GM18870 (cell line): Measurements from ENCODE around the gene MOK.

ENCODE experiments used
- ATAC-seq: cut with Tn5 transposase; IDR thresholded peaks from one replicate; pipeline ENCODE4 v1.9.1; 2021; ENCODE audit warnings: moderate library complexity; ENCODE audit not compliant: unreplicated experiment

The MOK gene

DNA sequence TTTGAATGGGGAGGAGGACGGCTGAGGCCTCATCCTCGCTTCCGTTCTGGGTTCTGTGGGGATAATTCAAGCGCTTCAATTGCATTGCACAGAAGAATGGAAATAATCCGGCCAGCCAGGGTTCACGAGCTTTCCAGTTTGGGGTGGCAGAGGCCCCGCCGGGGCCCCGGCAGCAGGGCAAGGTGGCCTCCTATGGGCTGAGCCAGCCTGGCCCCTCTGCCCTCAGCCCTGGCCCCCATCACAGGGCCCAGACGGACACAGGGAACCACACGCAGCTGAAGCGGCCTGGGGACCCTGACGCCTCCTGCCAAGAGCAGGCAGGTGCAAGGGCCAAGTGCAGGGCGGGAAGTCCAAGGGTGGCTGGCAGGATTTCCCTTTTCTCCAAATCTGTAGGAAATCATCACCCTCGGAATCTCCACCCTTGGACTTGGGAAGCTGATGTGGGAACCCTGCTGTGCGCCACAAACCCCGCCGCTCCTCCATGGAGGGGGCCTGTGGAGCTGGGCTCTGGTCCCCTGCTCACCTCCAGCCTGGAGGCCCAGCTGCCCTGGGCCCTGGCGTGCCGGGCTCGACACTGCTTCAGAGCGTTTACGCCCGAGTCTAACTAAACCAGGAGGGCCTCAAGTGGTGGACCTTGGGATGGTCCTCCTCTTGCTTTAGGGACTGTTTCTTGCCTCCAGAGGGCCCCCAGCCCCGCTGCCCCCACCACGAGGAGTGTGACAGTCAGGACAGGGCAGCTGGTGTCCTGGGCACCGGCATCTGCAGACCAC, 78.4 kb downstream of the MOK start:
- no peak for ATAC-seq

DNA sequence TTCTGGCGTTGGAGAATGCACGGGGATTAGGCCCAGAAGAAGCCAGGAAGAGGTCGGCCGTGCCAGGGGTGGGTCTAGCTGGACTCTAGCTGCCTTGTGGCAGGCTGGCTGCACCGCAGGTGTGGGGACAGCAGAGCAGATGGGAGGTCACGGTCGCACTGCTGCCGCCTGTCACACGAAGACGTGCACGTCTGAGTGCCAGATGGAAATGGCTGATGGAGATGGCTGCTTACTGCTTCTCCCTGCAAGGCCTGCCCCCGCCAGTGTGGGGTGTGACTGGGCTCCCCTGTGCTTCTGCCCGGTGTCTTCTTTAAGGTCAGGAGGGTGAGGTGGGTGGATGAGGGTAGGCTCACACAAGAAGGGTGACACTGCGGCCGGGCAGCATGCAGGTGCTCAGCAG, 79.0 kb downstream of the MOK start:
- no peak for ATAC-seq

DNA sequence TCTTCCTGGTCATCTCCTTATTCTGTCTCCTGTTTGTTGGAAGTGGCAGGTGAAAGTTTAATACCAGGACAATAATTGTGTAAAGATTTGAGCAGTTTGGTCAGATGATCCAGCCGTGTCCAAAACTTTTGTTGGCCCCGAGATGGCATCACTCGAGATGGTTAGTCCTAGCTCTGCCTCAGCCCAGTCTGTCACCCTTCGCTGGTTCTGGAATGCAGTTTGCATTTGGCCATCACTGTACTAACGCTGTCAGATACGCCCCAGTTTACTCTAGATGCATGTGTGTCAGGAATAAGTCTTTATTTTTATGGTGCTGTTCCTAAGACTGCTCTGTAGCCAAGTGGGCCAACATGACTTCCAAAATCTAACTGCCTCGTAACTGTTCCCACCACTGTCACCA, 79.6 kb downstream of the MOK start:
- ATAC-seq, result no peak

DNA sequence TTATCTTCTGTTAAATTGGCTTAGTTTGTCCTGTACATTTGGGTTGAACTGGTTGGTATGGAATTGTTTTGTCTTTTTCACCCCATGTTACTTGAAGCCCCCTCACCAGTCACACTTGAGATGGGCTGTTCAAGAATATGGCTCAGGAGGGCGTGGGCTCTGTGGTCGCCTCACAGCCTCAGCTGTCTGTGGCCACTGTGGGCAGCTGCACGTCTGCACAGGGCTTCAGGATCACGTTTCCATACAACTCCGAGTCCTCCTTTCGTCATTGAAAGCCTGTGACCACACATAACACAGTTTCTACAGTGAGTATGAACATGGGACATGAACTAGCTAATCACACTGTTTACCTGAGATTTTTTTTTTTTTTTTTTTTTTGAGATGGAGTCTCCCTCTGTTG, 81.3 kb downstream of the MOK start:
- ATAC-seq, result no peak

DNA sequence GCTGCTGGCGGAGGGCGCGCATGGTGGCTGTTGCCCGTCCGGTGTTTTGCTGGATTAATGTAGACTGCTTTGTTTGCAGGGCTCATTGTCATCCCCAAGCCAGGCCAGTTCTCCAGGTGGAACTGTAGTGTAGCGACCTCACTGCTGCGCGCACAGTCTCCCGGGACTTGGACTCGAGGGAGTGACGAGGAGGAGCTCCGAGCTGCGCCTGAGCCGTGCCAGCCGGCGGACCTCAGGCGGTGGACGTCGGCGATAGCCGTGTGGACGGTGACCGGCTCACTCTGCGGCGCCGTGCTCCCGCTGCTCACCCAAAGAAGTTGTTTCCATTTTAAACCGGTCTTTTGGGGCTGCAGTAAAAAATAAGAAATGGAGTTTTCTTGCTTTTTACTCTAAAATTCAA, 82.2 kb downstream of the MOK start:
- no peak for ATAC-seq

DNA sequence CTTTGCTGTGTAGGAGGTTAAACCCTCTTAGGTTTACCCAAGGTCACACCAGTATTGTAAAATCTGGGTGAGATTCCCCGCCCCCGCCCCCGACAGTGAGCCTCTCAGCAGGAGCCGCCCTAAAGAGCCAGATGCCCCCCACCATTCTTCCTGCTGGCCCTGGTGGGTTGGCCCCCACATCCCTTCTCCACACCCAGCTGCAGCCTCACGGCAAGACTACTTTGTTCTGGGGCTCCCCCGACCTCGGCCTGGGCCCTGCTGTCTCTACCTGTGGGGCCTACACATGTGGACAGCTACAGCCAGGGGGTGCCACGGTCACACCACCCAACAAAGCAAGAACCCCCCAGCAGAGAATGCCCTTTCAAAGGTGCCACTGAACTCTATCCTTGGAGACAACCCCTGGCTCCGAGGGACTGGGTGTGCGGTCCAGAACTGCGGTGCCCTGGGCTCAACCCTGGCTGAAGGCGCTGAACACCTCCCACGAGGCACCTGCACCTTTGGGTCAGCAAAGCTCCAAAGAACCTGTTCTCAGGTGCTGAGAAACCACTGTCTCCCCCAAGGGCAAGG, 82.9 kb downstream of the MOK start:
- no peak for ATAC-seq

DNA sequence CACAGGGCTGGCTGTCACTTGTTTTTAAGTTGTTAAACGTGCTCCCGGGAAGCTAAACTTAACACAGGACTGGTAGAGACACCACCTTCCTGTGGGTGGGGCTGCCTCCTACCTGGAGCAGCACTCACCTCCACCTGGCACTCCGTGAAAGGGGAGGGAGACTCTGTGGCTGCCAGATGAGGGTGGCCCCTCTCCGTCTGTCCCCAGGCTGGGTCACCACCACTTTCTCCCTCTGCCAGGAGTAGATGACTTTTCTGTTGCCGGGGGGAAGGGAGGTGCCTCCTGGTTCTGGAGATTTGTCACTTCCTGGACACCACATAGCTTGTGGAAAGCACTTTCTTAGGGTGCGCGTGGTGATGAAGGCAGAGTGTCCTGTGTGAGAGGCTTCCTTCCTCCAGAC, 83.9 kb downstream of the MOK start:
- no peak for ATAC-seq

DNA sequence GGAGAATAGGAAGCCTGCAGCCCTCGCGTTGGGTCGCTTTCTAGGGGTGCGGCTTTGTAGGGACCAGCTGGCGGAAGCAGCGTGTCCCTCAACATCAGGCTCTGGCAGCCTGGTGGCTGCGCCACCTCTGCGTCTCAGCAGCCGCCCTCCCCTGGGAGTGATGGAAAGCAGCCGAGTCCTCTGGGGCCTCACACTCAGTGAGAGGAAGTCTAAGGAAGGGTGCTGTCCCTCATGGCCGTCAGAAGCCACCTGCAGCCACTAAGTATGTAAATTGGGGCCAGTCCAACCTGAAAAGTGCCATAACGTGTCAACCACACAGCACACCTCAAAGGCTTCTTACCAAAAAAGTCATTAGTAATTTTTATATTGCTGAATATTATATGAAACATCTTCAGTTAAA, 84.9 kb downstream of the MOK start:
- peak; percentile 64 for ATAC-seq

DNA sequence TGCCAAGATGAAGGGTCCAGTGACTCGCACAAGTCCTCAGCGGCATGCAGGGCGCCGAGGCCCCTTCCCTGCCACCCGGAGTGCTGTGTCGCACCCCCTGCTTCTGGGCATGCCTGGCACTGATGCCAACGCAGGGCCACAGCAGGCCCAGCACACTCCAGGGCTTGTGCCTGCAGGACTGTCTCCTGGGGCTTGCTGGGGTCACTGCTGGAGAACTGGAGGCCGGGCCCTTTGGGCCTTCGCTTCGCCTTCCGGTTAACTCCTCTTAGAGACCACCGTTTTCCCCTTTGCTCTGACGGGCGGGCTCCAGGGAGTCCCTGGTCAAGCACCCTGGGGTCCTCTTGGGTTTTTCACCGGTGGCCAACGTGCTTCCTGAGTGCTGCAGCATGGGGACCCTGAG, 85.6 kb downstream of the MOK start:
- ATAC-seq, result no peak

DNA sequence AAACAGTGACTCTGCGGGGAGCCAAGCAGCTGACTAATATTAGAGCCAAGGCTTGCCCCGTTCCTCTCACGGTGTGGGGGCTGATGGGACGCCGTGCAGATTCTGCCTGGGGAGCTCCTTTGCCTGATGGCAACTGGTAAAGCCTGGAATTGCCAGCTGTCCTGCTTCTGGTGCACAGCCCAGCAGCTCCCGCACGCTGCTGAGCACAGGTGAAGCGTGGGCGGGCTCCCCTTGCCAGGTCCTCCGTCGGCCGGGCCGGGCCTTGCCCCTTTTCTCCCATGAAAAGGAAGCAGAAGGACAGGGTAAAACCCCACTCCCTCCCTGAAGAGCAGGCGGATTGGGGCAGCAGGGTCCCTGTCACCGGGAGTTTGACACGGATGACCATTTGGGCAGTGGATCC, 86.3 kb downstream of the MOK start:
- no peak for ATAC-seq

DNA sequence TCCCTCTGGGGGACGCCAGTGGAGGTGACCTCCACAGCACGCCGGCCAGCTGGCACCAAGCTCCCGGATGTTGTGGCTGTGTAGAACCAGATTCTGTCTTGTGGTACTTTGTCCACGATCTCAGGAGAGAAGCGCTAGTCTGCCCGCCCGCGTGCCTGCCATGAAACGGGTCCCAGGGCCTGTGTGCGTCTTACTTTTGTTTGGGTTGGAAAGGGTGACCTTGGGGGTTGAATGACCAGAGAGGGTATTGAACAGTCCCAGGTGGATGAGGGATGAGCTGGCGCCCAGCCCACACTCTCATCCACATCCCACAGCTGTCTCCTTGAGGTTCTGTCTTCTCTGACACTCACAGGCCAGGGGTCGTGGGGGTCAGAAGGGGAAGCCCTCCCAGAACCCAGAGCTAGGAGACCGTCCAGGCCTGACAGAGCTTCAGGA, 87.0 kb downstream of the MOK start:
- ATAC-seq, result no peak

DNA sequence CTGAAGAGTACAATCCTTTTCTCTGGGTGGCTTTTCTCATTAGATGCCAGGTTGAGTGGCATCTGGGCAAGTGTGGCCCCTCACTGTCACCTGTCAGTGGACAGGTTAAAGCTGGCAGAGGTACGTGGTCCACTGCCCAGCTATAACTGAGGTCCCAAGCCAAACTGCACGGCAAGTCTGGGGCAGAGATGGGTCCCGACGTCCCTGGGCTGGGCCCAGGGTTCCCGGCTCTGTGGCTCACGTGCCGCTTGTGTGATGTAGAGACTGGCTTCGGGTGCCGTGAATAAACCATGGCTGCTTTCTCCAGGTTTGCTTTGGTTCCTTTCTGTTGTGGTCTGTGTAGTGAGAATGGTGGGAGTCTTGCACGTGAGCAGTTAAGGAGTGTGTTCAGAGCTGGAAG, 87.6 kb downstream of the MOK start:
- ATAC-seq, result no peak

DNA sequence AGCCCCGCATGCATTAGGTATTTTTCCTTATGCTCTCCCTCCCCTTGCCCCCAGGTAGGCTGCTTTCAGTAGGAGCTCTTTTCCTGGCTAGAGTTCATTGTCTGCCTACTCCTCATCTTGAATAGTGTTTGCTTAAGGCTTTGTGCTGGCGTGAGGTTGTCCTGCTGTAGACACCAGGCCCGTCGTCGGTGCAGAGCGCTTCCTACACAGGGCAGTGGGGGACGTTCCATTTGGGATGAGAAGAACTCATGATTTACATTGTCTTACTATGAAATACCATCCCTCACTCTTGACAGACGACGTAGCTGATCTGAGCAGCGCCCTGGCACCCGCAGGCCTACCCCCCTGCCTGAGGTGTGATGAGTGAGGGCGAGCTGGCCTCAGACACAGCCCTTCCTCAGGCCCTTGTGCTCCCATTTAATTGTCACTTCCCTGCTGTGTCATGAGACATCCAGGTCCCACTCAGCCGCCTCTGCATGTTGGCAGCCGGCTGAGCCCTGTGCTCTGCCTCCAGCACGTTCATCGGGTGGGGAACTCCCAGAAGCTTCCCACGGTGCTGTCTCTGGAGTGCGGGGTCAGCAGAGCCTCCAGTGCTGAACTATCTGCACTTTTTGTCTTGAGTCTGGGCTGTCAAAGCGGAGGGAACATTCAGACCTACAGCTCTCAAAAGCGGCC, 89.3 kb downstream of the MOK start:
- ATAC-seq, result no peak

DNA sequence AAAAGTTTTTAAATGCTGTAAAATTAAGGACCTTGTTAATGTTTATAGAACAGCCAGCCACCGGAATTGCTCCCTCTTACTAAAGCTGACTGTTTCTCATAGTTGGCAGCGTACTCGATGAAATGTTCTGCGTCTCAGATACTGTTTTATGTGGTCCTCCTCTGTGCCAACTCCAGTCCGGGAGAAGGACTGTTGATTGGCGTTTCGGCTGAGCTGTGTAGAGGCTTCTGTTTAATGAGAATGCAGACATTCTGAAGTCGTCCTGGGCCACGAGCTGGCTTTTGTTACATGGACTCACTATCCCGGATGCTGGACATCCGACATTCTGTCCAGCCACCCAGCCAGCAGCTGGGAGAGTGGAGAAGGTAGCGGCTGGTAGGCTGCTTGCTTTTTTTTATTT, 89.9 kb downstream of the MOK start:
- no peak for ATAC-seq

DNA sequence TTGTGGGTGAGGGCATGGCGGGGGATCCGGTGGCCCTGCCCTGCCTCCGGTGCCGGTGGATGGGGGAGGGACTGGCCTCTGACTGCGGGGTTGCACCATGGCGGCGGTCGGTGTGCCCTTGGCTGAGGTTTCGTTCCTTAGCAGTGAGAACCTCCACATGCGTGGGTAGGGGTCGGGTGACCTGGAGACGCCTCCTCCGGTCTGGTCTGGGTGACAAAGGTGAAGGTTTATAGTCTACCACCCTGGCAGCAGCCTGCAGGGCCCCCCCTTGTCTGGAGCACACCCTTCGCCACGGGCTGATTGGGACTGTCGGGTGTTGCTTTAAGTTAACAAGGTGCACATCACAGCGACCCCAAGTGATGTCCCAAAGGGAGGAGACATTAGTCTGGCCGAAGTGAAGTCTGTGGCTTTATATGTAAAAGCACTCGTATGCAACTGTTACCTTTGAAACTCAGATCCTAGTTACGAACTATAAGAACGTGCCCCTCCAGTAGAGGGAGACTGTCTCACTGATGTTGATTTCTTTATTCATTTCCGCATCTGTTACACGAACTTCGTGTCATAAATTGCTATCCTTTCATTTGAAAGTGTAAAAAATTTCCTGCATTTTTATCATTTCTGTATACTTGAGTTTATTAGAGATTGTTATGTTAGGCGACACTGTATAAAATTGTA, 90.8 kb downstream of the MOK start:
- no peak for ATAC-seq

DNA sequence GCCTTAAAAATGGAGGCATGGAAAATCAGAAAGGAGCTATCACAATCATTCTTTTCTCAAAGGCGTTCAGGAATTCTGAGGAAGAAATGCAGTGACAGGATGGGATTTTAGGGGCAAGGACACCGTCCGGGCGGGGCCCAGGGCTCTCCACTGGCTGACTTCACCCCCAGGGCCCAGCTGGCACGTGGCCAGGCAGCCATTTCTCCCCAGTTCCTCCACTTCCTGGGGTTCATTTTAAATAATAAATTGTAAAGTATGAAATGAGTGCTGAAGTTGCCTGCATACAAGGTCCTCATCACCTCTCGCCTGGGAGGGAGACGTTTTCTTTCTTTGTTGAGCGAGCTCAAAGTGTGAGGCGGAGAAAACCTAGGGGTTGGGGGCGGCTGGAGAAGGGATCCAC, 91.5 kb downstream of the MOK start:
- no peak for ATAC-seq

DNA sequence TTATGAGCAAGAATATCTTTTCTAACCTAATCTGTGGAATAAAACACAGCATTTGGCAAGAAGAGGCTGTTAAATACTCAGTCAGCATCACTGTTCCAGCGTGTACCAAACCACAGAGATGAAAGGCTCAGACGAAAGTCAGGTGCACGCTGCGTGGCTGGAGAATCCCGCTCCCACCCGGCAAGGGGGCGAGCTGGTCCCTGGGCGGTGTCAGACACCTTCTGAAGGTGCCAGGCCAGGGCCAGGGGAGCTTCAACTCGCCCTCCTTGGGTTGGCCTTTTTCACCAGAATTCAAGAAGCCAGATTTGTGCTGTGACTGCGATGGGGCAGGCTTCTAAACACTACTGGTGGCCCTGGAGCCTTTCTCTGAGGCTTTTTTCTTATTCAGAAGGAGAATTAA, 92.1 kb downstream of the MOK start:
- no peak for ATAC-seq

DNA sequence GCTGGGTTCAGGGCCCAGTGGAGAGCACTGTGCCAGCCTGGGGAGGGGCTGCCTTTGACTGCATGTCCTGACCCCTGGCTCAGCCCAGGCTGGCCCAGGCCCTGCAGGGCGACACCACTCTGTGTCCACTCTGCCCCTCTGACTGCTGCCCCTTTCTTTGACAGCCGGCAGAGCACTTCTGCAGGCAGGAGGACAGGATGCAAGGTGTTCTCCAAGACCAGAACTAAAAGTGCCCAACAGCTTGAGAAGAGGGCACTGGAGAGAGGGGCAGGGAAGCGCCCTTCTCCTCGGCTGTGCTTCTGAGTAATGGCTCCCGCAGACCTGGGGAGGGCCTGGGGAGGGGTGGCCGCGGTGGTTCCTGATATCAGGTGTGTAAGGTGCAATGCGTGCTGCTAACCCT, 92.6 kb downstream of the MOK start:
- ATAC-seq, result no peak

DNA sequence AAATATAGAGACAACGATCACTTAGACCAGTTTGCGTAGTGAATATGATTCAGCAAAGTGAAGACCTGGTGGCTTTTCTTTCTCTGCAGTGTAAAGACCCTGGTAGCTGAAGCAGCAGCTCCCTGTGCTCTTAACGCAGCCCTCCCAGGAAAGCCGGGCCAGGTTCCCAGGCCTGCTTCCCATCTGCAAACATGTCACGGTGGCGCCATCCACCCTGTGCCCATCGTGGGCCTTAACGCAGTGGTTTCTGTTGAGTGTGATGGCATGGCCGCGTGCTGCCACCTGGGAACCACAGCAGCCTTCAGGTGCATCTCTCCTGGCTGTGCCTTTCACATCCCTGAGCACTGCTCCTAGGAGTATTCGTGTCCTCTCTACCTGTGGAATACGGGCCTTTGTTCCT, 93.7 kb downstream of the MOK start:
- ATAC-seq, result no peak

DNA sequence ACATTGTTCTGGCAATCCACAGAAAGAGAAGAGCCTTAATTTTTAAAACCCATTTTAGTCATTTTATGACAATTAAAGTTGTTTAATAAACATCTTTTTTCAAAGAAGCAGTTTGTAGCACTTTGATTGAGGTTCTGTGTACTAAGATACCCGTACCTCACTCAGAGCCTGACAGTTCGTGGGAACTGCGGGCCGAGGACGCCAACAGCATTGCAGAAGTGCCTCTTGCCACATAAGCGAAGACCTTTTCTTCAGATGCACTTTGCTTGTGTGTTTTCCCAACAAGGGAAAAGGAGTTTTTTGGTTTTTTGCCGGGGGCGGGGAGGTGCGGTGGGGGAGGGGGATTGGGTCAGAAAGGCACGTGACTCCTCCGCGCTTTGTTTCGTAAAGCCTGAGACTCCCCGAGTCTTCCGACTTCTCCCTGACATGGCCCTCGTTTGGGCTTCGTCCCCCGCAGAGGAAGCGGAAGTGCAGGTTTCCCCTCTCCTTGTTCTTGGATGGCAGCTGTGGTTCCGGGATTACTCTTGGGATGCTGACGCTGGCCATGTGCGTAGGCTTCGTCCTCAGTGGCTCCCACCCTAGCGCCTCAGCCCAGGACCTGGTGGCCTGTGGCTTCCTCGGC, 94.4 kb downstream of the MOK start:
- ATAC-seq, result no peak

DNA sequence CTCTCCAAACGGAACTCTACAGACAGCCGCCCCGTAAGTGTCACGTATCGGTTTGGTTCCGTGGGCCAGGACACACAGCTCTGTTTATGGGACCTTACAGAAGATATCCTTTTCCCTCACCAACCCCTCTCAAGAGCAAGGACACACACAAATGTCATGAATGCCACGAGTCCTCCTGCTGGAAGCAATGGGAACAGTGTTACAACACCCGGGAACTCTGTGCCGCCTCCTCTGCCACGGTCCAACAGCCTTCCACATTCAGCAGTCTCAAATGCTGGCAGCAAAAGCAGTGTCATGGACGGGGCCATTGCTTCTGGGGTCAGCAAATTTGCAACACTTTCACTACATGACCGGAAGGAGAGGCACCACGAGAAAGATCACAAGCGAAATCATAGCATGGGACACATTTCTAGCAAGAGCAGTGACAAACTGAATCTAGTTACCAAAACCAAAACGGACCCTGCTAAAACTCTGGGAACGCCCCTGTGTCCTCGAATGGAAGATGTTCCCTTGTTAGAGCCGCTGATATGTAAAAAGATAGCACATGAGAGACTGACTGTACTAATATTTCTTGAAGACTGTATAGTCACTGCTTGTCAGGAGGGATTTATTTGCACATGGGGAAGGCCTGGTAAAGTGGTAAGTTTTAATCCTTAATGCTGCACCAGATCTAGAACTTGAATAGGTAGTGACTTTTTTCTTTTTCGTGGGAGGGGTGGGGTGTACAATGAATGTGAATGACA, 95.6 kb downstream of the MOK start:
- no peak for ATAC-seq
